Activated CD8-positive, alpha-beta T cell treated with anti-CD3 and anti-CD28 coated beads for 36 hours (primary cell): ENCODE measurements around the gene NR1H4. TPM values are rescaled to one million over a fixed set of nuclear protein-coding genes. Genes with fewer than 3 reads are reported as not detected.

Experiments
- ATAC-seq: fragments of 200-7000 bp; cut with Tn5 transposase; one replicate; pipeline ENCODE4 v1.10.0; 2021; ENCODE audit warnings: mild to moderate bottlenecking, moderate library complexity
- CTCF ChIA-PET: fragments of 350-600 bp; sonication (Branson Sonifier 250); formaldehyde crosslinking; loops from one replicate; lab custom pipeline; 2021; ENCODE audit warnings: antibody characterized with exemption; lab: Charles Lee
- POLR2A ChIA-PET: fragments of 350-600 bp; sonication (Branson Sonifier 250); formaldehyde crosslinking; loops from one replicate; lab custom pipeline; 2021; ENCODE audit warnings: antibody characterized with exemption; lab: Charles Lee
- DNase-seq: peaks from one replicate; pipeline ENCODE4 v3.0.0-alpha.2; 2020
- H3K27ac Mint-ChIP-seq: one replicate; pipeline ENCODE4 v1.8.0; 2021; ENCODE audit warnings: mild to moderate bottlenecking, mixed read lengths
- H3K27me3 Mint-ChIP-seq: one replicate; pipeline ENCODE4 v1.8.0; 2021; ENCODE audit warnings: mixed read lengths
- H3K36me3 Mint-ChIP-seq: one replicate; pipeline ENCODE4 v1.8.0; 2021; ENCODE audit warnings: low read depth, mixed read lengths
- H3K4me1 Mint-ChIP-seq: one replicate; pipeline ENCODE4 v1.8.0; 2021; ENCODE audit warnings: low read depth, mixed read lengths
- H3K4me3 Mint-ChIP-seq: one replicate; pipeline ENCODE4 v1.8.0; 2021; ENCODE audit warnings: mild to moderate bottlenecking, moderate library complexity, mixed read lengths
- H3K9me3 Mint-ChIP-seq: one replicate; pipeline ENCODE4 v1.8.0; 2021; ENCODE audit warnings: mixed read lengths
- CTCF ChIP-seq: fragments of 200-600 bp; IDR thresholded peaks from one replicate; pipeline ENCODE4 v1.8.0; 2022; ENCODE audit warnings: antibody characterized with exemption, mild to moderate bottlenecking
- intact Hi-C: fragments of 100-400 bp; cut with micrococcal nuclease; formaldehyde crosslinking; loops from one replicate; pipeline ENCODE4 v1.10.0; 2022
- total RNA-seq, 2 experiments: library from RNA; stranded (reverse); gene quantifications; one replicate each; pipeline ENCODE4 v1.2.3, GENCODE V29; 2021

Gene NR1H4
- total RNA-seq, 2 experiments from 2014 or later, result not detected

DNA sequence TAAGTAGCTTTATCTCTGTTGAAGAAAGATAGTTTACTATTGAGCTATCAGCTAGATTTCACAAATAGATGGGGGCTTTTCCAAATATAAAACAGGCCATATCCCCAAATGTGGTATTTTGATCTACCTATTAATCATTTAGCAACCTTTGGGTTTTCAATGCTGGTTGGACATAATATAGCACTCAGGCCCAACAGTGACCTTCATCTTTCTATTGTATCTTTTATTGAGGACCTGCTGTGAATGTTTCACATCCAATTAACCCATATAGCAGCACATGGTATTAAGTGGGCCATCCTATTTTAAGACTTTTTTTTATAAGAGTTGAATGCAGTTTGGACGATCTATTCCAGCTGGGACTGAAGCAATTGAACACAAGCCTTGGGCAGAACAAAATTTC, 10.0 kb upstream of the NR1H4 start:
- CTCF ChIA-PET, result interaction anchor here (1.1 kb wide), 1 partner anchor 59 kb away, joined by 3 read pairs; no protein-coding TSS in a partner anchor
- no peak for TF ChIP-seq CTCF
- peaks cover 1% of the 10 kb centered on the region for H3K27me3 Mint-ChIP-seq
- POLR2A ChIA-PET, result no interaction called here
- H3K9me3 Mint-ChIP-seq, result no peaks in the 10 kb centered on the region
- no peaks in the 10 kb centered on the region for H3K36me3 Mint-ChIP-seq
- ATAC-seq, result no peak
- no peaks in the 10 kb centered on the region for H3K4me1 Mint-ChIP-seq
- intact Hi-C loops, result no loop called here
- no peak for DNase-seq
- H3K4me3 Mint-ChIP-seq, result no peak overlapping the region
- H3K27ac Mint-ChIP-seq, result no peak overlapping the region

DNA sequence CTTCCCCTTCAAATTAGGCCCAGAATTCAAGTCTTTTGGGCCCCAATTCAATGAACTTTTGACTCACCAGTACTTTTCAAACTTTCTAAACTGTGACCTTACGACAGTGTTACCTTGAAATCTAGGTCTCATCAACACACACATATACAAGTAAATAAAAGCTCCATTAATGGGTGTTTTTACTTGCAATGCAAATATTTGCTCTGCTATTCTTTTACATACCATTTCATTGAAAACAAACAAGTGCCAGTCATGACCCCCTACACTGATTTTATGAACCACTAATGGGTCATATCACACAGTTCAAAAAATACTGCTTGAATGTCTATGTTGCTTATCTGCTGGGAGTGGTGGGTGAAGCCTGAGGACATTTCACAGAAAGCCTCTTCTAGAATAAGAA, 9.1 kb upstream of the NR1H4 start:
- no peak overlapping the region for H3K4me3 Mint-ChIP-seq
- ATAC-seq, result no peak
- peaks cover 1% of the 10 kb centered on the region for H3K27me3 Mint-ChIP-seq
- ChIA-PET POLR2A (no interaction called here), CTCF (interaction anchor here (1.1 kb wide), 1 partner anchor 60 kb away, joined by 3 read pairs; no protein-coding TSS in a partner anchor)
- H3K36me3 Mint-ChIP-seq, result no peaks in the 10 kb centered on the region
- TF ChIP-seq CTCF, result no peak
- H3K4me1 Mint-ChIP-seq, result no peaks in the 10 kb centered on the region
- H3K9me3 Mint-ChIP-seq, result no peaks in the 10 kb centered on the region
- H3K27ac Mint-ChIP-seq, result no peak overlapping the region
- intact Hi-C loops, result no loop called here
- DNase-seq, result no peak

GRCh38 chr12:100468126-100468525, 5.5 kb upstream of the NR1H4 start:
- intact Hi-C loops, result no loop called here
- no peaks in the 10 kb centered on the region for H3K9me3 Mint-ChIP-seq
- TF ChIP-seq CTCF, result no peak
- POLR2A ChIA-PET, result no interaction called here
- CTCF ChIA-PET, result no interaction called here
- ATAC-seq (no peak), DNase-seq (no peak)
- no peaks in the 10 kb centered on the region for H3K36me3 Mint-ChIP-seq
- no peak overlapping the region for H3K4me3 Mint-ChIP-seq
- H3K4me1 Mint-ChIP-seq, result no peaks in the 10 kb centered on the region
- H3K27ac Mint-ChIP-seq, result no peak overlapping the region
- peaks cover 8% of the 10 kb centered on the region for H3K27me3 Mint-ChIP-seq

DNA sequence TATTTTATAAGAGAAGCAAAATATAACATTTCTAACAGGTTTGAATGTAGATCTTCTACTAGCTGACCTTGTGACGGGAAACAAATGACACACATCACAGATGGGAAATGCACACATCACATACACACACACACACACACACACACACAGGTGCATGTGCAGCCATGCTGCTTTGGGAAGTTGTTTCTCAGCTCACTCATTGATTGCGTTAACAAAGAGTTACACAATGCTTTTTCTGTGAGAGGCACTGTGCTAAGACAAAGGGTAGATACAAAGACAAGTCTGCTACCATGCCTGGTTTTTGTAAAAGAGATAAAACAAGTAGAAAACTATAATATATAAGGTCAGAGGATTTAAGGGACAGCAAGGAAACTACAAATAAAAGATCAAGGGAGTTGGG, 1.3 kb upstream of the NR1H4 start:
- TF ChIP-seq CTCF, result no peak
- no peaks in the 10 kb centered on the region for H3K9me3 Mint-ChIP-seq
- no peaks in the 10 kb centered on the region for H3K4me1 Mint-ChIP-seq
- no peaks in the 10 kb centered on the region for H3K36me3 Mint-ChIP-seq
- no peak overlapping the region for H3K27ac Mint-ChIP-seq
- intact Hi-C loops, result no loop called here
- no peak for ATAC-seq
- CTCF ChIA-PET, result no interaction called here
- POLR2A ChIA-PET, result no interaction called here
- DNase-seq, result no peak
- H3K27me3 Mint-ChIP-seq, result peaks cover 8% of the 10 kb centered on the region
- H3K4me3 Mint-ChIP-seq, result no peak overlapping the region

- no peak overlapping the region for H3K4me3 Mint-ChIP-seq
- H3K27ac Mint-ChIP-seq, result no peak overlapping the region
- DNase-seq (no peak), ATAC-seq (no peak)
- POLR2A ChIA-PET, result no interaction called here
- intact Hi-C loops, result no loop called here
- no peak for TF ChIP-seq CTCF
- no peaks in the 10 kb centered on the region for H3K9me3 Mint-ChIP-seq
- peaks cover 8% of the 10 kb centered on the region for H3K27me3 Mint-ChIP-seq
- no peaks in the 10 kb centered on the region for H3K4me1 Mint-ChIP-seq
- CTCF ChIA-PET, result no interaction called here
- no peaks in the 10 kb centered on the region for H3K36me3 Mint-ChIP-seq
Observed at GRCh38 chr12:100473050-100473715, 483 bp upstream of the NR1H4 start.
